Measurements from ENCODE around the gene IL1R2. TPM values are rescaled to one million over a fixed set of nuclear protein-coding genes. Genes with fewer than 3 reads are reported as not detected.

IL1R2 gene, protein sequence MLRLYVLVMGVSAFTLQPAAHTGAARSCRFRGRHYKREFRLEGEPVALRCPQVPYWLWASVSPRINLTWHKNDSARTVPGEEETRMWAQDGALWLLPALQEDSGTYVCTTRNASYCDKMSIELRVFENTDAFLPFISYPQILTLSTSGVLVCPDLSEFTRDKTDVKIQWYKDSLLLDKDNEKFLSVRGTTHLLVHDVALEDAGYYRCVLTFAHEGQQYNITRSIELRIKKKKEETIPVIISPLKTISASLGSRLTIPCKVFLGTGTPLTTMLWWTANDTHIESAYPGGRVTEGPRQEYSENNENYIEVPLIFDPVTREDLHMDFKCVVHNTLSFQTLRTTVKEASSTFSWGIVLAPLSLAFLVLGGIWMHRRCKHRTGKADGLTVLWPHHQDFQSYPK
- total RNA-seq (2022; extraction: Qiagen RNA extraction): 0.53 to 0.97 TPM (median 0.68 TPM) in 5 replicates

DNA sequence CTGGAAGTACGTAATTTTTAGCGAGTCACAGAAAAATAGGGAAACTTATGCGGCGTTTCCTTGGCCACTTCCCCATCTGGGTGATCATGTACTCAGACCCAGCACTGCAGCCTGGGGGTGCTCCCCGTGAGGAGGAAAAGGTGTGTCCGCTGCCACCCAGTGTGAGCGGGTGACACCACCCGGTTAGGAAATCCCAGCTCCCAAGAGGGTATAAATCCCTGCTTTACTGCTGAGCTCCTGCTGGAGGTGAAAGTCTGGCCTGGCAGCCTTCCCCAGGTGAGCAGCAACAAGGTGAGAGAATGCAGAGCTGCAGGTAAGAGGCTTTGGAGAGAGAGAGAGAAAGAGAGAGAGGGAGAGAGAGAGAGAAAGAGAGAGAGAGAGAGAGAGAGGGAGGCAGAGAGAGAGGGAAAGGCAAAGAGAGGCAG, at the start of gene IL1R2:
Gene IL1R2 (plus strand): TSS at position 240 of the 425 bp plus-strand sequence. CDS start 16,616 bp downstream, outside the sequence.

Other genes with a start within 250 kb of the IL1R2 start
- 22.9 to 40.2 TPM (median 34.7 TPM) in 5 replicates for gene IL1R1, start 150.8 kb downstream of the IL1R2 start, total RNA-seq (2022; extraction: Qiagen RNA extraction)
- 0.05 TPM in 1 of 5 replicates, not detected in the others for gene IL1RL2, start 195.1 kb downstream of the IL1R2 start, total RNA-seq (2022; extraction: Qiagen RNA extraction)